B cell (primary cell): Measurements from ENCODE around the gene NPTXR. TPM values are rescaled to one million over a fixed set of nuclear protein-coding genes. Genes with fewer than 3 reads are reported as not detected.

Experiments used
- ATAC-seq: fragments of 200-7000 bp; cut with Tn5 transposase; one replicate; pipeline ENCODE4 v1.10.0; 2021; ENCODE audit warnings: low read depth, mild to moderate bottlenecking, moderate number of reproducible peaks, moderate library complexity
- CTCF ChIA-PET: fragments of 350-600 bp; sonication (Branson Sonifier 250); formaldehyde crosslinking; loops from one replicate; lab custom pipeline; 2021; ENCODE audit warnings: antibody characterized with exemption, inconsistent platforms; lab: Charles Lee
- POLR2A ChIA-PET: fragments of 350-600 bp; sonication (Branson Sonifier 250); formaldehyde crosslinking; loops from one replicate; lab custom pipeline; 2021; ENCODE audit warnings: antibody characterized with exemption; lab: Charles Lee
- DNase-seq: peaks from one replicate; pipeline ENCODE4 v3.0.0; 2013
- H2AFZ ChIP-seq: 2 replicates; pipeline ENCODE4 v1.6.1; 2012; ENCODE audit warnings: mild to moderate bottlenecking, low read depth, low read length; ENCODE audit not compliant: insufficient read depth, poor library complexity, severe bottlenecking
- H3K27ac ChIP-seq, 2 donors: 1 replicate in 1 of 2; 2 replicates in 1 of 2; pipeline ENCODE4 v1.5.1; 2012 to 2013; ENCODE audit warnings: low read length in 2 of 2, mild to moderate bottlenecking in 2 of 2, moderate library complexity in 1 of 2
- H3K27me3 ChIP-seq, 4 experiments: fragments of 200-600 bp in 1 of 4; sonication (generic) in 1 of 4; replicated peaks in 1 of 4; 1 replicate in 2 of 4; 2 replicates in 2 of 4; pipeline versions ENCODE4 v1.6.1 to v1.7.0; 2013 to 2016; ENCODE audit warnings: low read length in 3 of 4, mild to moderate bottlenecking in 2 of 4, mixed read lengths in 1 of 4, moderate library complexity in 1 of 4; ENCODE audit not compliant: insufficient read depth in 4 of 4, control insufficient read depth in 3 of 4; ENCODE audit errors: control extremely low read depth in 1 of 4
- H3K36me3 ChIP-seq, 2 experiments: replicated peaks in 1 of 2; 1 replicate in 1 of 2; 2 replicates in 1 of 2; pipeline versions ENCODE4 v1.6.1 to v1.7.1; 2013; ENCODE audit warnings: low read length in 1 of 2; ENCODE audit not compliant: insufficient read depth in 2 of 2, control insufficient read depth in 1 of 2; ENCODE audit errors: control extremely low read depth in 1 of 2, extremely low read depth in 1 of 2
- H3K4me1 ChIP-seq, 2 donors: fragments of 200-600 bp in 1 of 2; sonication (generic) in 1 of 2; 1 replicate in 1 of 2; 2 replicates in 1 of 2; pipeline versions ENCODE4 v1.5.1 to v1.6.1; 2013 to 2017; ENCODE audit warnings: low read length in 2 of 2; ENCODE audit not compliant: control insufficient read depth in 2 of 2, insufficient read depth in 2 of 2
- H3K4me2 ChIP-seq: replicated peaks from 2 replicates; pipeline ENCODE3; 2012; ENCODE audit warnings: mild to moderate bottlenecking, low read depth, low read length; ENCODE audit not compliant: poor library complexity, severe bottlenecking
- H3K4me3 ChIP-seq, 5 experiments: fragments of 200-600 bp in 1 of 5; sonication (generic) in 1 of 5; 1 replicate in 3 of 5; 2 replicates in 2 of 5; pipeline versions ENCODE4 v1.5.1 to v1.7.0; 2011 to 2016; ENCODE audit warnings: low read length in 4 of 5, mild to moderate bottlenecking in 4 of 5, low read depth in 2 of 5, control low read depth in 1 of 5, moderate library complexity in 1 of 5; ENCODE audit not compliant: insufficient read depth in 1 of 5; ENCODE audit errors: control extremely low read depth in 1 of 5, extremely low read depth in 1 of 5
- H3K79me2 ChIP-seq: fragments of 200-600 bp; sonication (generic); one replicate; pipeline ENCODE4 v1.6.0; 2016; ENCODE audit warnings: low read length; ENCODE audit not compliant: control insufficient read depth, insufficient read depth
- H3K9ac ChIP-seq: fragments of 200-600 bp; sonication (generic); 2 replicates; pipeline ENCODE4 v1.6.1; 2017; ENCODE audit warnings: mild to moderate bottlenecking, low read length, moderate library complexity
- H3K9me3 ChIP-seq, 3 donors: one replicate each; pipeline versions ENCODE4 v1.6.1 to v1.7.1; 2013; ENCODE audit warnings: low read length in 2 of 3; ENCODE audit not compliant: control insufficient read depth in 2 of 3, insufficient read depth in 1 of 3; ENCODE audit errors: control extremely low read depth in 1 of 3
- H4K20me1 ChIP-seq: 2 replicates; pipeline ENCODE4 v1.6.0; 2012; ENCODE audit warnings: mild to moderate bottlenecking, low read length; ENCODE audit not compliant: insufficient read depth, control insufficient read depth, poor library complexity, severe bottlenecking
- H3K27ac Mint-ChIP-seq: one replicate; pipeline ENCODE4 v1.8.0; 2021; ENCODE audit warnings: mixed read lengths
- H3K27me3 Mint-ChIP-seq: one replicate; pipeline ENCODE4 v1.8.0; 2021; ENCODE audit warnings: mixed read lengths
- H3K4me1 Mint-ChIP-seq: one replicate; pipeline ENCODE4 v1.8.0; 2021; ENCODE audit warnings: mixed read lengths
- H3K4me3 Mint-ChIP-seq: one replicate; pipeline ENCODE4 v1.8.0; 2021; ENCODE audit warnings: mixed read lengths
- H3K9me3 Mint-ChIP-seq: one replicate; pipeline ENCODE4 v1.8.0; 2022; ENCODE audit warnings: mixed read lengths; ENCODE audit not compliant: insufficient read depth
- CTCF ChIP-seq: fragments of 200-600 bp; IDR thresholded peaks from one replicate; pipeline ENCODE4 v1.8.0; 2022; ENCODE audit warnings: antibody characterized with exemption, mild to moderate bottlenecking
- EZH2 ChIP-seq: IDR thresholded peaks from 2 replicates; pipeline ENCODE4 v1.6.1; 2012; ENCODE audit warnings: borderline replicate concordance, low read depth, mild to moderate bottlenecking, moderate library complexity, low read length; ENCODE audit not compliant: insufficient read depth, poor library complexity, severe bottlenecking
- WGBS: methylation state at CpG from one replicate; pipeline ENCODE4 v1.1.5; 2013; ENCODE audit warnings: missing lambda C conversion rate; ENCODE audit not compliant: insufficient coverage; 5-methylcytosine and 5-hydroxymethylcytosine counted together
- intact Hi-C: fragments of 100-400 bp; cut with micrococcal nuclease; formaldehyde crosslinking; loops from one replicate; pipeline ENCODE4 v1.10.0; 2022
- polyA plus RNA-seq: library from polyadenylated mRNA; depleted of rRNA; stranded (reverse); fragments of >200 nt; gene quantifications from 2 replicates; pipeline ENCODE4 v1.2.3, GENCODE V29; 2012
- total RNA-seq, 2 donors: library from RNA; stranded (reverse); fragments of 120-200 nt in 1 of 2; gene quantifications; 1 replicate in 1 of 2; 2 replicates in 1 of 2; pipeline versions ENCODE4 v1.2.3 to v1.2.4, GENCODE V29; 2013 to 2022

Gene NPTXR
- total and polyA plus RNA-seq, 2 donors (not counting 1 experiment from before 2014, with no cell fraction given), result 0.16 to 0.71 TPM

GRCh38 chr22:38870312-38870741 is 26.5 kb upstream of the NPTXR start:
- Histone ChIP-seq H3K4me2 (peak overlapping the region; percentile 98), H3K36me3 (peaks cover 0 to 23% of the 10 kb centered on the region in 2 experiments), H3K4me1 (peaks cover 31 to 49% of the 10 kb centered on the region in 2 donors), H3K27me3 (peaks cover 0 to 22% (median 8%) of the 10 kb centered on the region in 4 experiments), H3K27ac (peak overlapping the region in 1 of 2 donors; percentile 39), H3K9me3 (no peaks in the 10 kb centered on the region), H2AFZ (no peak overlapping the region), H3K79me2 (peaks cover 31% of the 10 kb centered on the region), H3K4me3 (peak overlapping the region in 4 of 5 experiments; percentile 1 to 86 (median 62)), H4K20me1 (peaks cover 55% of the 10 kb centered on the region), H3K9ac (peak overlapping the region; percentile 87)
- ATAC-seq (peak; percentile 50), DNase-seq (peak; percentile 87)
- intact Hi-C loops, result loop anchor here (1.0 to 10.0 kb wide), 10 partner anchors 76 to 1307 kb away; partner anchors contain the start of genes APOBEC3B, ATF4, DNAL4 and SUN2
- Mint-ChIP-seq H3K4me3 (peak overlapping the region; percentile 94), H3K4me1 (peaks cover 49% of the 10 kb centered on the region), H3K27me3 (peaks cover 17% of the 10 kb centered on the region), H3K9me3 (no peaks in the 10 kb centered on the region), H3K27ac (peak overlapping the region; percentile 87)
- TF ChIP-seq CTCF, result peak; percentile 86
- no peak for TF ChIP-seq EZH2
- 0% methylated on average over 7 of the region's 12 CpGs for WGBS
- ChIA-PET POLR2A (interaction anchor here (0.6 to 1.6 kb wide), 2 partner anchors 449 to 1033 kb away, joined by 6 to 8 read pairs; partner anchors contain the start of gene RPL3), CTCF (interaction anchor here (0.7 to 5.1 kb wide), 48 partner anchors 9 to 818 kb away, joined by 3 to 167 read pairs (median 4); partner anchors contain the start of genes APOBEC3B, APOBEC3C, NPTXR and RPL3)

GRCh38 chr22:38869663-38870062 is 25.8 kb upstream of the NPTXR start:
- no peak overlapping the region for H3K4me3 Mint-ChIP-seq
- H4K20me1 ChIP-seq, result peaks cover 61% of the 10 kb centered on the region
- TF ChIP-seq EZH2 (no peak), CTCF (no peak)
- peaks cover 11% of the 10 kb centered on the region for H3K27me3 Mint-ChIP-seq
- H3K9ac ChIP-seq, result no peak overlapping the region
- H3K4me1 Mint-ChIP-seq, result peaks cover 49% of the 10 kb centered on the region
- H3K27ac ChIP-seq, result peak overlapping the region in 1 of 2 donors; percentile 26
- ATAC-seq, result no peak
- H3K9me3 ChIP-seq, result no peaks in the 10 kb centered on the region
- peaks cover 0 to 29% of the 10 kb centered on the region in 2 experiments for H3K36me3 ChIP-seq
- peaks cover 0 to 16% (median 6%) of the 10 kb centered on the region in 4 experiments for H3K27me3 ChIP-seq
- DNase-seq, result no peak
- 100% methylated on average over 3 of the region's 3 CpGs for WGBS
- H3K4me2 ChIP-seq, result peak overlapping the region; percentile 98
- H3K9me3 Mint-ChIP-seq, result no peaks in the 10 kb centered on the region
- CTCF ChIA-PET, result interaction anchor here (0.7 to 5.1 kb wide), 53 partner anchors 8 to 817 kb away, joined by 3 to 167 read pairs (median 4); partner anchors contain the start of genes APOBEC3B, APOBEC3C, NPTXR and RPL3
- H2AFZ ChIP-seq, result no peak overlapping the region
- H3K27ac Mint-ChIP-seq, result no peak overlapping the region
- H3K4me1 ChIP-seq, result peaks cover 31 to 49% of the 10 kb centered on the region in 2 donors
- intact Hi-C loops, result loop anchor here (1.0 to 10.0 kb wide), 10 partner anchors 75 to 1308 kb away; partner anchors contain the start of genes APOBEC3B, ATF4, DNAL4 and SUN2
- H3K79me2 ChIP-seq, result peaks cover 37% of the 10 kb centered on the region
- H3K4me3 ChIP-seq, result peak overlapping the region in 1 of 5 experiments; percentile 86
- POLR2A ChIA-PET, result interaction anchor here (0.6 to 1.6 kb wide), 2 partner anchors 449 to 1034 kb away, joined by 6 to 8 read pairs; partner anchors contain the start of gene RPL3
